ENCODE data around the gene FAM107B. TPM values are rescaled to one million over a fixed set of nuclear protein-coding genes. Genes with fewer than 3 reads are reported as not detected.

Gene FAM107B
- total and polyA plus RNA-seq, 10 of the 15 experiments (the other 5 are each of a cell fraction or from before 2014, with no cell fraction given): 22.9 to 162 (median 86.6) TPM

DNA sequence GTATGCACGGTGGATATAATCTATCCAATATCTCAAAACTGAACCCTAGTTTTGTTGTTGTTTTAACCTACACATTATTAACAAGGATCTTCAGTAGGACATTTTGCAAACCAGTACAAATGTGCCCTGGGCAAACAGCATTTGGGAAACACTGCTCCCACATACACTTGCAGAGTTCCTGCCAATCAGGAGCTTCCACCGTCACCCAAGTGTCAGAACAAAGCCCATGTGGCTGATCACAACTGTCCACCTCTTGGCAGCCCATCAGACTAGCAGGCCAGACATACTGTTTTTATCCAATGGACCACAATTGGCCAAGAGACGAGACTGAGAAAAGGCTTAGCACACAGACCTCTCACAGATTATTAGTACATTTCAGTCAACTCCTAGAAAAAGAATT lies 200.4 kb downstream of the FAM107B start:
- BruUV-seq (replicated peaks): no TSS peak
- in situ Hi-C loops (cut with MboI) (no loop called here), intact Hi-C loops (cut with micrococcal nuclease; ENCODE audit: unreplicated experiment) (no loop called here)
- Histone ChIP-seq H3K9me3 (replicated peaks; ENCODE audit: control insufficient read depth, insufficient read depth, low read length) (no peaks in the 10 kb centered on the region), H3K79me2 (ENCODE audit: control insufficient read depth, insufficient read depth, low read length) (peaks cover 49% of the 10 kb centered on the region), H3K27ac (ENCODE audit: control insufficient read depth, insufficient read depth) (no peak overlapping the region), H3K4me2 (ENCODE audit: control insufficient read depth, insufficient read depth) (no peak overlapping the region), H3K36me3 (ENCODE audit: control insufficient read depth in 2 of 2, insufficient read depth in 2 of 2, low read length in 1 of 2) (peaks cover 0 to 2% of the 10 kb centered on the region in 2 experiments; a peak in 3 of 4 replicates), H3K9ac (ENCODE audit: control insufficient read depth, insufficient read depth, low read length) (no peak overlapping the region), H2AFZ (ENCODE audit: control insufficient read depth, low read depth, low read length) (no peak overlapping the region), H3K4me1 (ENCODE audit: control insufficient read depth, insufficient read depth, low read length) (peaks cover 5% of the 10 kb centered on the region; the same call in 1 of the 2 replicates), H3K27me3 (replicated peaks in 1 of 2; ENCODE audit: control insufficient read depth in 2 of 2, insufficient read depth in 2 of 2, low read length in 1 of 2) (no peaks in the 10 kb centered on the region), H3K4me3 (no peak overlapping the region), H4K20me1 (ENCODE audit: control insufficient read depth, insufficient read depth) (no peaks in the 10 kb centered on the region)
- DNase-seq (ENCODE audit: low read depth, low spot score) (no peak), FAIRE-seq (no peak), ATAC-seq (no peak)
- TF ChIP-seq ZZZ3 (IDR thresholded peaks at IDR 0.05; ENCODE audit: control insufficient read depth, insufficient read length, low read depth): no peak
- no peak for TF ChIP-seq PAX5 (IDR thresholded peaks at IDR 0.05; ENCODE audit: borderline replicate concordance, low read depth, low read length)
- TF ChIP-seq MEF2A (IDR thresholded peaks at IDR 0.05; ENCODE audit: insufficient read depth, low read depth, low read length): no peak
- TF ChIP-seq CBX3 (IDR thresholded peaks at IDR 0.05; ENCODE audit: borderline replicate concordance, low read depth): no peak
- no peak for TF ChIP-seq STAT1 (conservative IDR thresholded peaks at IDR 0.05)
- TF ChIP-seq ZNF207 (IDR thresholded peaks at IDR 0.05; ENCODE audit: borderline replicate concordance): no peak
- TF ChIP-seq SMC3 (IDR thresholded peaks at IDR 0.05; ENCODE audit: borderline replicate concordance, low read length): no peak
- no peak for TF ChIP-seq ESRRA (IDR thresholded peaks at IDR 0.05; ENCODE audit: low read length)
- no peak for TF ChIP-seq E4F1 (IDR thresholded peaks at IDR 0.05; ENCODE audit: borderline replicate concordance, partially characterized antibody)
- no peak for TF ChIP-seq ZNF622 (IDR thresholded peaks at IDR 0.05)
- WGBS (ENCODE audit: insufficient coverage, insufficient replicate concordance, low lambda C conversion rate, missing lambda C conversion rate): 79% methylated on average over 3 of the region's 3 CpGs
- POLR2A ChIA-PET: interaction anchor here (1.3 kb wide), 1 partner anchor 41 kb away, joined by 3 read pairs; no protein-coding TSS in a partner anchor
- RAD21 ChIA-PET (ENCODE audit: unreplicated experiment): interaction anchor here (1.0 kb wide), 1 partner anchor 245 kb away, joined by 3 read pairs; no protein-coding TSS in a partner anchor
- SMC1A ChIA-PET (ENCODE audit: uncharacterized antibody, unreplicated experiment): interaction anchor here (1.2 kb wide), 1 partner anchor 51 kb away, joined by 3 read pairs; no protein-coding TSS in a partner anchor
- CTCF ChIA-PET: interaction anchor here (1.0 to 1.1 kb wide), 2 partner anchors 14 to 248 kb away, joined by 3 read pairs; no protein-coding TSS in a partner anchor

Measured in GM12878 (cell line).